Neural cell (in vitro differentiated cells): ENCODE results near the gene PRDM11.

Source experiments
- EP300 ChIP-seq: fragments of 450-650 bp; conservative IDR thresholded peaks from 2 replicates; pipeline ENCODE4 v1.6.1; 2014; ENCODE audit warnings: antibody characterized with exemption, mild to moderate bottlenecking, moderate library complexity; ENCODE audit not compliant: poor library complexity, severe bottlenecking
- MXI1 ChIP-seq: fragments of 450-650 bp; conservative IDR thresholded peaks from 2 replicates; pipeline ENCODE4 v1.6.1; 2014; ENCODE audit warnings: antibody characterized with exemption, mild to moderate bottlenecking; ENCODE audit not compliant: poor library complexity, severe bottlenecking
- POLR2AphosphoS5 ChIP-seq: IDR thresholded peaks from 2 replicates; pipeline ENCODE4 v1.6.1; 2012
- SMC3 ChIP-seq: fragments of 450-650 bp; conservative IDR thresholded peaks from 2 replicates; pipeline ENCODE4 v1.6.1; 2014; ENCODE audit warnings: antibody characterized with exemption, mild to moderate bottlenecking, moderate library complexity; ENCODE audit not compliant: poor library complexity
- TAF1 ChIP-seq: IDR thresholded peaks from 2 replicates; pipeline ENCODE4 v1.6.1; 2012; ENCODE audit warnings: low read depth
- TF ChIP-seq, protein P1 (sequence below): fragments of 450-650 bp; IDR thresholded peaks from 2 replicates; pipeline ENCODE4 v1.5.1; 2014; ENCODE audit warnings: antibody characterized with exemption, mild to moderate bottlenecking, moderate library complexity; ENCODE audit not compliant: poor library complexity, severe bottlenecking

DNA sequence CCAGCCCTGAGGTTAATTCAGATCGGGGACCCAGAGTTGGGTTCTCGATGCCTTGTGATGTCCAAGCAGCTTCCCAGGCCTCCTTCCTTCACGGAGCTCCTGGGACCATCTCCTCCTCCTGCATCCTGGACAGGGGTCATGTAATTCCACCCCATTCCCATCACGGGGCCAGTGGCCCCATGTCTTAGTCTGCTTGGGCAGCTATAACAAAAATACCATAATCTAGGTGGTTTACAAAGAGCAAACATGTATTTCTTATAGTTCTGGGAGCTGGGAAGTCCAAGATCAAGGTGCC lies 41.7 kb upstream of the PRDM11 start:
- TF ChIP-seq, protein P1, sequence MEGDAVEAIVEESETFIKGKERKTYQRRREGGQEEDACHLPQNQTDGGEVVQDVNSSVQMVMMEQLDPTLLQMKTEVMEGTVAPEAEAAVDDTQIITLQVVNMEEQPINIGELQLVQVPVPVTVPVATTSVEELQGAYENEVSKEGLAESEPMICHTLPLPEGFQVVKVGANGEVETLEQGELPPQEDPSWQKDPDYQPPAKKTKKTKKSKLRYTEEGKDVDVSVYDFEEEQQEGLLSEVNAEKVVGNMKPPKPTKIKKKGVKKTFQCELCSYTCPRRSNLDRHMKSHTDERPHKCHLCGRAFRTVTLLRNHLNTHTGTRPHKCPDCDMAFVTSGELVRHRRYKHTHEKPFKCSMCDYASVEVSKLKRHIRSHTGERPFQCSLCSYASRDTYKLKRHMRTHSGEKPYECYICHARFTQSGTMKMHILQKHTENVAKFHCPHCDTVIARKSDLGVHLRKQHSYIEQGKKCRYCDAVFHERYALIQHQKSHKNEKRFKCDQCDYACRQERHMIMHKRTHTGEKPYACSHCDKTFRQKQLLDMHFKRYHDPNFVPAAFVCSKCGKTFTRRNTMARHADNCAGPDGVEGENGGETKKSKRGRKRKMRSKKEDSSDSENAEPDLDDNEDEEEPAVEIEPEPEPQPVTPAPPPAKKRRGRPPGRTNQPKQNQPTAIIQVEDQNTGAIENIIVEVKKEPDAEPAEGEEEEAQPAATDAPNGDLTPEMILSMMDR: no peak
- TF ChIP-seq SMC3: no peak
- no peak for TF ChIP-seq POLR2AphosphoS5
- TF ChIP-seq EP300: no peak
- no peak for TF ChIP-seq TAF1
- TF ChIP-seq MXI1: no peak
